IPS DF 6.9 (cell line): ENCODE measurements around the gene SERP2.

Experiments
- DNase-seq: peaks from one replicate; pipeline ENCODE4 v3.0.0-alpha.2; 2013; ENCODE audit warnings: low read depth, low spot score
- H3K27ac ChIP-seq: one replicate; pipeline ENCODE4 v1.5.1; 2013; ENCODE audit warnings: low read length, control low read depth
- H3K27me3 ChIP-seq: 2 replicates; pipeline ENCODE4 v1.6.1; 2013; ENCODE audit warnings: mild to moderate bottlenecking, low read length; ENCODE audit not compliant: control insufficient read depth, insufficient read depth
- H3K36me3 ChIP-seq: 2 replicates; pipeline ENCODE4 v1.6.1; 2013; ENCODE audit warnings: low read length; ENCODE audit not compliant: control insufficient read depth, insufficient read depth
- H3K4me1 ChIP-seq: 2 replicates; pipeline ENCODE4 v1.6.1; 2013; ENCODE audit warnings: low read length; ENCODE audit not compliant: control insufficient read depth, insufficient read depth
- H3K4me3 ChIP-seq: 2 replicates; pipeline ENCODE4 v1.5.1; 2013; ENCODE audit warnings: mild to moderate bottlenecking, low read length
- H3K9me3 ChIP-seq: 2 replicates; pipeline ENCODE4 v1.6.1; 2013; ENCODE audit warnings: low read length, inconsistent platforms; ENCODE audit not compliant: control insufficient read depth, insufficient read depth
- WGBS: extraction: QIAGEN DNeasy Blood & Tissue Kit; methylation state at CpG from one replicate; pipeline ENCODE4 v1.1.7; 2013; ENCODE audit warnings: mixed read lengths, missing lambda C conversion rate; ENCODE audit not compliant: insufficient read length, insufficient coverage; 5-methylcytosine and 5-hydroxymethylcytosine counted together

The SERP2 gene

DNA sequence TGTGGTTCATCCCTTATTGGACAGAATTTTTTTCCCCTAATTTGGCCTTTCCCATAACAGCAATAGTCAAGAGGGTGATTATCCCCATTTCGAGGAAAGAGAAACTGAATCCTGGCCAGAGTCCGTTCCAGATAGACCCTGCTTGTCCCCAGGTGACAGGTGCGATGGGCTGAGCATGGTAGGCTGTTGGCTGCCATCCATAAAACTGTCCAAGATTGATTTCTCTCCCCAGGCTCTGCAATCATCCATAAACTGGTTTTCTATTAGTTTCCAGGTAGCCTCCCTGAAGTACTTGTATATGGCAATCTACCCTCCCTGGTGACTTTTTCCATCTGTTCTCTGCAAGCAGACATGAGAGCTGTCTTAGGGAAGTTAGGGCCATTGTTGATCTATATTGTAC lies 25.4 kb downstream of the SERP2 start:
- DNase-seq = no peak
- no peaks in the 10 kb centered on the region for H3K9me3 ChIP-seq
- WGBS = no CpG with 5 or more reads among the region's 3 CpGs
- H3K36me3 ChIP-seq = no peaks in the 10 kb centered on the region
- no peak overlapping the region for H3K4me3 ChIP-seq
- H3K27ac ChIP-seq = no peak overlapping the region
- H3K4me1 ChIP-seq = peaks cover 10% of the 10 kb centered on the region; the same call in 1 of the 2 replicates
- H3K27me3 ChIP-seq = no peaks in the 10 kb centered on the region

DNA sequence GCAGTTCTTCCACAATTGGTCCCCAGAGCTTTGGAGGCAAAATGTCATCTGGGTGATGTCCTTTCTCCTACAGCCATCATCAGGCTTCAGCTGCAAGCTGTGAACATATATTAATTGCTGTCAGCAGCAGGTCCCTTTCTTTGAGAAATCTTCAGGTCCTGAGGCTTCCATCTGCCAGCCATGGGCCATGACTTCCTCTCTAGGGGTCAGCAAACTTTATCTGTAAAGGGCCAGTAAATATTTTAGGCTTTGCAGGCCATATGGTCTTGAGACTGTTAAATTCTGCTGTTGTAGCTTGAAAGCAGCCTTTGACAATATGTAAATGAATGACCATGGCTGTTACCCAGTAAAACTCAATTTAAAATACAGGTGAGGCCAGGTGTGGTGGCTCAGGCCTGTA lies 27.1 kb downstream of the SERP2 start:
- Histone ChIP-seq H3K36me3 (no peaks in the 10 kb centered on the region), H3K27ac (no peak overlapping the region), H3K27me3 (no peaks in the 10 kb centered on the region), H3K4me1 (peaks cover 14% of the 10 kb centered on the region), H3K4me3 (no peak overlapping the region), H3K9me3 (no peaks in the 10 kb centered on the region)
- no peak for DNase-seq

DNA sequence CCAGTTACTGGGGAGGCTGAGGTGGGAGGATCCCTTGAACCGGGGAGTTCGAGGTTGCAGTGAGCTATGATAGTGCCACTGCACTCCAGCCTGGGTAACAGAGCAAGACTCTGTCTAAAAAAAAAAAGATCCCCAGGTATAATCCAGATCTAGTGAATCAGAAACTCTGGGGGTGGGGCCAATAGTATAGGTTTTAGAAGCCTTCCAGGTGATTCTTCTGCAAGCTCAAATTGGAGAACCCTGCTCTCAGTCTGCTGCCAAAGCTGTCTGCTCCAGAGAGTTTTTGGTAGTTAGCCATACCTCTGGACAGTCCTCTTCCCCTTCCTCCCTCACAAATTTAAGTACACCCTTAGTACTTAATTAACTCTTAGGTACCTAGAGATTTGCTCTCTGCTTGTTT lies 28.0 kb downstream of the SERP2 start:
- no CpG with 5 or more reads among the region's 2 CpGs for WGBS
- no peaks in the 10 kb centered on the region for H3K27me3 ChIP-seq

DNA sequence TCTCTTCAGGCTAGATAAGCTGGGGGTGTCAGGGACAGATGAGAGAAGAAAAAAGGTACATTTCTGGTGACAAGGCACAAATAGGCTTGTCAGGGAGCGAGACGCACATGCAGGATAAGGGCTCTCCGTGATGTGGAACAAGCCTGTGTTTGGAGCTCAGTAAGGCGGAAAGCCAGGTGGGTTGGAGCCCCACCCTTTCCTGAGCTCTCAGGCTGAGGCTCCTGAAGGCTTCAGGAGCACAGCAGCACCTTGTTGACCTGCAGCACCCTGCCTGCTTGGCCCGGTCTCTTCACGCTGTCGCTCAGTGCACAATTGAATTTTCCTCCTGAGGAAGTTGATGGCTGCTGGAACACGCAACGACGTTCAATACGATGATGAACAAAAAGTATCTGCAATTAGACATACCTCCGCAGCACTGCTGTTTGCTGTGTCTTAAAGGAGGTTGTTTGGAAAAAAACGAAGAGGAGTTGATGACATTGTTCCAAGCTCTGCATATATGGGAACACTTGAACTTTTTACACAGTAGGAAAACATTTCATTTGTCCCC lies 29.3 kb downstream of the SERP2 start:
- Histone ChIP-seq H3K27me3 (no peaks in the 10 kb centered on the region), H3K27ac (no peak overlapping the region), H3K4me1 (peaks cover 16% of the 10 kb centered on the region), H3K36me3 (no peaks in the 10 kb centered on the region), H3K4me3 (no peak overlapping the region), H3K9me3 (no peaks in the 10 kb centered on the region)
- DNase-seq = no peak
- no CpG with 5 or more reads among the region's 13 CpGs for WGBS

More for the DNA sequence above, 28.0 kb downstream of the SERP2 start:
- no peaks in the 10 kb centered on the region for H3K9me3 ChIP-seq
- H3K27ac ChIP-seq = no peak overlapping the region
- no peaks in the 10 kb centered on the region for H3K36me3 ChIP-seq
- no peak overlapping the region for H3K4me3 ChIP-seq
- DNase-seq = no peak
- H3K4me1 ChIP-seq = peaks cover 14% of the 10 kb centered on the region

DNA sequence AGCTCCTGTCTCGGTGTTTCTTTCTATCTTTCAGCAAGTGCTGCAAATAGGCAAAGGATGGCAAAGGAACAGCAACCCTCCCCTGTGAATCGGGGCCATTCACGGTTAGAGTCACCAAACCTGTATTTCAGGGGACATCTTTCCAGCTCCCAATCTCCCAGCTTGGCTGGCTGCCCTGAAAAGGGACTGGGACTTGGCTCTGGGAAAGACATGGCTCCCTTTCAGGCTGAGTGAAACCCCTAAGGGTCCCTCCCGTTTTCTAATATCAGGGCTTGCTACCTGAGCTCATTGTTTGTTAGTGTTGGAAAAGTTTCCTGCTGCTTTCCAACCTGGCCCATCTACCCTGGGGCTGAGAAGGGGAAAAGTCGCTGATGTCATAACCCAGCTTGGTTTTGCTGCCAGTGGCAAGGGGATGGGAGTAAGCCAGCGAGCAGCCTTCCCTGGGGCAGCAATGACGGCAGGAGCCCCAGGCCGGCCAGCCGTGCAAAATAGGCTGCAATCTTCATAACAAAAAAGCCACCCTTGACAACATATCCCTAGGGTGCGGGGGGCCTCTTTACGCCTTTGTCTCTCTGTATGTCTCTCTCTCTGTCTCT lies 29.9 kb downstream of the SERP2 start:
- WGBS = no CpG with 5 or more reads among the region's 11 CpGs
- Histone ChIP-seq H3K27me3 (no peaks in the 10 kb centered on the region), H3K4me1 (peaks cover 16% of the 10 kb centered on the region), H3K4me3 (no peak overlapping the region), H3K27ac (no peak overlapping the region), H3K9me3 (no peaks in the 10 kb centered on the region), H3K36me3 (no peaks in the 10 kb centered on the region)
- no peak for DNase-seq

DNA sequence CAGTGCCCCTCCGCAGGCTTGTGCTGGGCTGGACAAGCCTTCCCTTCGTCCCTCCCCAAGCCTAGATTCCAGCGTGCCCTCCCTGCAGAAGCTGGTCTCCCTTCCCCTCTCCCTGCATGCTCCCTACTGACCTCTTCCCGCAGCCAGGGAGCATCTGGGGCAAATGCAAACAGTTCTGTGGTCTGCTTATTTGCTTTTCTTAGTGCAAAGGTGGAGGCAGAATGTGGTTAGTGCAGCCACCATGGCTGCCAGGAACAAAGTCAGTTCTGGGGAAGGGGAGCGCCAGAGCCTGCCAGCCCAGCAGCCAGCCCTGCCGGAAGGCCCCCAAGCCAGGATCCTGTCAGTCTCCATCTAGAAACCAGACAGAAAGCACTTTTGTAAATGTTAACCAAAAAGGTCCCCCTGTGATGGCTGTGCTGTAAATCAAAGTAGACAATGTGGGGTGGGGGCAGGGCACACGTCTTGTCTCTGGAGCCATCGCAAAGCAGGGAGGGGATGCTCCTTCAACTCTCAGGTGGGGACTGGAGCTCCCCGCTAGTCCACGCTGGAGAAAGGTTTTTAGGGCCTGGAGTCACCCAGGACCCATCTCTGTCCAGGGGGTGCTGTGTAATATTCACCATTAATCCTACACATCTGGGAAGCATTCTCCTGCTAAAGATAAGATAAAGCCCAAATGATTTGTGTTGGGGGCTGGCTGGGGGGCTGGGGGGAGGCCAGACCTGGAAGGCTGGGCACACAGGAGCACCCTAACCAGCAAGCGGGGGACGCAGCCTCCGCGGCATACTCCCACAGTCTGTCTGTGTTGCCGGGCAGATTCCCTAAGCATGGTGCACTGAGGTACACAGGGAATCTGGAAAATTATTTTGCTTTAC lies 30.9 kb downstream of the SERP2 start:
- H3K36me3 ChIP-seq = no peaks in the 10 kb centered on the region
- no peak overlapping the region for H3K4me3 ChIP-seq
- H3K27me3 ChIP-seq = no peaks in the 10 kb centered on the region
- no peak overlapping the region for H3K27ac ChIP-seq
- DNase-seq = no peak
- H3K4me1 ChIP-seq = peaks cover 16% of the 10 kb centered on the region
- WGBS = no CpG with 5 or more reads among the region's 15 CpGs
- no peaks in the 10 kb centered on the region for H3K9me3 ChIP-seq

DNA sequence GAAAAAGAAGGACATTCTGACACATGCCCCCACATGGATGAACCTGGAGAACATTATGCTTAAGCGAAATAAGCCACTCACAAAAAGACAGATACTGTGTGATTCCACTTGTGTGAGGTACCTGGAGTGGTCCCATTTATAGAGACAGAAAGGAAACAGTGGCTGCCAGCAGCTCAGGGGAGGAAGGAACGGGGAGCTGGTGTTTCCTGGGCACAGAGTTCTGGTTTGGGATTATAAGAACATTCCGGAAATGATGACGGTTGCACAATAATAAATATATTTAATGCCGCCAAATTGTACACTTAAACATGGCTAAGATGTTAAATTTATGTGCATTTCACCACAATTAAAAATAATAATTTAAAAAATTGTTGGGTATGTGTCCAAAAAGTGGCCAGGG lies 33.0 kb downstream of the SERP2 start:
- WGBS = no CpG with 5 or more reads among the region's 5 CpGs
- Histone ChIP-seq H3K4me1 (peaks cover 17% of the 10 kb centered on the region), H3K36me3 (no peaks in the 10 kb centered on the region)

DNA sequence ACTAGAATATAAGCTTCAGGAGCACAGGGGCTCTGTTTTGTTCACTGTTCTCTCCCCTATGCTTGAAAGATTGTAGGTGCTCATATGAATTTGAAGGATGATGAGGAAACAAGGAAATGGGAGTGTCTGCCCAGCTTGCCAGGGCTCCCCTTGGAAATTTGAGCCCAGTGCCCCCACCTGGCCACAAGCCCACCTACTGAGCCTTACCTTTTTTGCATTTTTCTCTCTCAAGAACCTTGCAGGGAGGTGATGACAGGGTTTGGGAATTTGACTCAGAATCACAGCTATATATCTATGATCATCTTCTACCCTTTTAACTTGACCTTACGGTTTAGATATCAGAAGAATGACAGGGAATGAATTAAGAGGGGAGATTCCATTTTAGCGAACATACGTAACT lies 33.8 kb downstream of the SERP2 start:
- peaks cover 17% of the 10 kb centered on the region for H3K4me1 ChIP-seq
- H3K27me3 ChIP-seq = no peaks in the 10 kb centered on the region
- H3K4me3 ChIP-seq = no peak overlapping the region
- WGBS = no CpG with 5 or more reads among the region's 3 CpGs
- no peaks in the 10 kb centered on the region for H3K36me3 ChIP-seq
- no peak overlapping the region for H3K27ac ChIP-seq
- no peaks in the 10 kb centered on the region for H3K9me3 ChIP-seq
- DNase-seq = no peak

More for the DNA sequence above, 33.0 kb downstream of the SERP2 start:
- Histone ChIP-seq H3K9me3 (no peaks in the 10 kb centered on the region), H3K27ac (no peak overlapping the region), H3K27me3 (no peaks in the 10 kb centered on the region), H3K4me3 (no peak overlapping the region)
- DNase-seq = no peak

DNA sequence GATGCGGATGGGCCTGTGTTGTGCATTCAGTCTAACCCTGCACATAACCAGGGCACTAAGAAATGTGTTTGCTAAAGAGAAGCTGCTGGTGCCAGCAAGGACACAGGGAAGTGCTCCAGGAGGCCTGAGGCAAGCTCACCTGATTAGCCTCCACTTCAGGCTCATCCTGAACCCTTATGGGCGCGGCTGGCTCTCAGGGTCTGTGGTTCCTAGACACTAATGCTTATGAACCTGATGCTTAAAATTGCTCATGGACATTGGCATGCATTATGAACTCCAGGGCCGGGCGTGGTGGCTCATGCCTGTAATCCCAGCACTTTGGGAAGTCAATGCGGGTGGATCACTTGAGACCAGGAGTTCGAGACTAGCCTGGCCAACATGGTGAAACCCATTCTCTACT lies 34.3 kb downstream of the SERP2 start:
- no peak for DNase-seq
- H3K4me1 ChIP-seq = peaks cover 13% of the 10 kb centered on the region
- WGBS = no CpG with 5 or more reads among the region's 7 CpGs

DNA sequence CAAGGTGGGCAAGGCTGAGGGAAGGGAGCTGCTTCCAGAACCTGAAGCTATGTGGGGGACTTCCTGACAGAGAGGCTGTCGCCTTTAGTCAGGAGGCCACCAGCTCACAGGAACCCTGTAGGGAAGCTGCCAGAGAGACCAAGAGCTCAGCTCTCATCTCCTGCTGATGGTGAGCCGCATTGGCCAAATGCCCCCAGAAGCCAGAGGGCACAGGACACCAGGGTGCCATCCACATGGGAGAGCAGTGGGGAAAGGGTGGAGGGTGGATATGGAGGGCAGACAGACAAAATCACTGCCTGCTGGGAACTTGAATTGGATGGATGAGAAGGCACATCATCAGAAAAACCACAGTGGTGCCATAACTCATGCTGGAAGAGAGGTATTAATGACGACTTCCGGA lies 36.0 kb downstream of the SERP2 start:
- peaks cover 5% of the 10 kb centered on the region for H3K4me1 ChIP-seq
- no peak overlapping the region for H3K4me3 ChIP-seq
- no peaks in the 10 kb centered on the region for H3K36me3 ChIP-seq
- WGBS = no CpG with 5 or more reads among the region's 4 CpGs
- no peak for DNase-seq
- no peaks in the 10 kb centered on the region for H3K9me3 ChIP-seq
- H3K27ac ChIP-seq = no peak overlapping the region
- H3K27me3 ChIP-seq = no peaks in the 10 kb centered on the region

More for the DNA sequence above, 34.3 kb downstream of the SERP2 start:
- Histone ChIP-seq H3K9me3 (no peaks in the 10 kb centered on the region), H3K27ac (no peak overlapping the region), H3K27me3 (no peaks in the 10 kb centered on the region), H3K4me3 (no peak overlapping the region), H3K36me3 (no peaks in the 10 kb centered on the region)
